Smooth muscle cell of the brain vasculature (primary cell): ENCODE results near the gene MYLK.

Experiments used
- DNase-seq: peaks from one replicate; pipeline ENCODE4 v3.0.0-alpha.2; 2012; ENCODE audit warnings: low read depth, low spot score

MYLK gene

GRCh38 chr3:123700791-123701722 lies 183.1 kb downstream of the MYLK start:
- DNase-seq = no peak

DNA sequence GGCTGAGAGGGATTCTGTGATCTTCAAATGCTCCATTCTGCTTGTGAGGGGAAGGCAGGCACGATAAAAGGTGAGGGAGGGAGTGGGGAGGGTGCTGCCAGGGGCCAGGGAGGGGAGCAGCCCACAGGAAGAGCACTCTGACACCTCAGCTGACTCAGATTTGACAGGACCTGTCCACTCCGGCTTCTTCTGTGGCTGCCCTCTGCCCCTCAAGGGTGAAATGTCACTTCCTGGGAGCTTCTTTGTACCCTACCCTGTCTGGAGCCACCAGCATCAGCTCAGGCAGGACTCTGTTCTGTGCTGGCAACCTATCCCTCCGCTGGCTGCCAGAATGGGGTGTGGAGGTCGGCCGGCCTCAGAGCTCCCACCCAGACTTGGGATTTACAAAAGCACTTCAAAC lies 185.3 kb downstream of the MYLK start:
- no peak for DNase-seq

DNA sequence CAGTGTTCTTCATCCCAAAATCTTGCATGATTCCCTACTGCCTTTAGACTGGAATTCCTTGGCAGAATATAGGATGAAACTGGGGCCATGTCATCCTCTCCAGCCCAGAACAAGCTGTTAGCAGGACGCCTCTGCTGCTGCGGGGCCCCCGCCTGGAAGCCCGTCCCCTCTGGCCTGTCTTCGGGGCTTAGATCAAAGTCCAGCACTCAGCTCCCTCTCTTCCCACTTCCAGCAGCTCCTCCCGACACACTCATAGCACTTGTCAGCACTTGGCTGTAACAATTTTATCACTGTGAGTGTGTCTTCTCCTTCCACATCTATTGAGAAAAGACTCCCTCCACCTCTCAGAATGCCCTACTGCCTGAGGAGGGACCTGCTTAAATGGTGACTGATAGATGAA lies 187.3 kb downstream of the MYLK start:
- DNase-seq = no peak

- no peak for DNase-seq
These were observed 188.1 kb downstream of the MYLK start for GRCh38 chr3:123695731-123696640.

- DNase-seq = no peak
These were observed 189.0 kb downstream of the MYLK start for GRCh38 chr3:123695152-123695551.

DNA sequence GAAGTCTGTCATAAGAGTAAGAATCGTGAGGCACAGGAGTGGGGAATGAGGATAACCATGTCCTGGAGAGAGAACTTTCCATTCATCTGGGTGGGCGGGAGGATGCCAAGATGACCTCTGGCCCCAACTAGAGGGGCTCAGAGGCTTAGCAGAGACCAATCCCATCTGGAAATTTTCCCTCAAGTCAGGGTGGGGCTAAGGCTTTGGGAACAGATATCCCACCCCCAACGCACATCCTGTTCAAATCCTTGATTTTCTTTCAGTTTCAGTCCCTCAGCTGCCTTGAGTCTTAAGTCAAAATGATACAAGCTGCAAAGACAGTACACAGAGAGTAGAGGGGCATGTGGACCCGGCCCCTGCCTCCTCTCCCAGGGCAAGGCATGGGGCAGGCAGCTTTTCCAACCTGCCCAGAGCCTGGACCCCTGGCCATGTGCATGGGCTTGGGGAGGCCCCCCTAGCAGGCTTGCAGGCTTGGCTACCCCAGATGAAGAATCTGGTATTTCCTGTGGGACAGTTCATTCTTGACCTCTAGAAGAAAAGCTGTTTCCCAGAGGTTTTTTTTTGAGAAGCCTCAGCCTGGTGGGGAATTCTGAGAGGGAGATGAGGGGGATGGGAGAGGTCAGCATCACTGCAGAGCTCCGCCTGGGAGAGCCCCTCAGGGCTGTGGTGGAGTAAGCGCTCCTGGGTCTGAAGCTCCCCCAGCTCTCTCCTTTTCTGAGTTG lies 189.6 kb downstream of the MYLK start:
- peak; percentile 24 for DNase-seq

DNA sequence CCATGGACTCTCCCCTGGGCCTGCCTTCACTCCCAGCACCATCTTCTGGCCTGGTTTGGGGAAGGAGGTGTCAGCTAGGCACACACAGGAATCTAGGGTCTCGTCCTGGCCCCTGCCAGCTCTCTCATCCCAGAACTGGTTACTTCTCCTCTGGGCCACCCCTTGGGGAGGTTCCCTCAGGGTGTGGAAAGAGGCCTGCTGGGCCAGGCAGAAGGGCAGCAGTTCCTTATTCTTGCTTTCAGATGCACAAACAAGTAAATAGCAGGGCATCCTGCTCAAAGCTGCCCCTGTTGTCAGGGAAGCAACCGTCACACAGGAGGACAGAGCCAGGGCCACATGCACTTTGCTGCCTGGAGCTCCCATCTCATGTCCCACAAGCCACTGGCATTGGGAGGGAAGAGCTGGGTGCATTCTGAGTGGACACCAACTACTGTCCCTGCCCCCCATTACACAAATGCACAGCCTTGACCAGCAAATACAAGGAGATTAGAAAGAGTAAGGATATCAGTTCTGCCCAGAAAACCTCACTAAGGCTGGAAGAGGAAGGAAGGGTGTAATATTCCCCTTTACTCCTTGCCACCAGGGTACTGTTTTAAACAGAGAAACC lies 190.4 kb downstream of the MYLK start:
- DNase-seq = no peak

- no peak for DNase-seq
These were observed 191.5 kb downstream of the MYLK start for GRCh38 chr3:123692671-123693070.

DNA sequence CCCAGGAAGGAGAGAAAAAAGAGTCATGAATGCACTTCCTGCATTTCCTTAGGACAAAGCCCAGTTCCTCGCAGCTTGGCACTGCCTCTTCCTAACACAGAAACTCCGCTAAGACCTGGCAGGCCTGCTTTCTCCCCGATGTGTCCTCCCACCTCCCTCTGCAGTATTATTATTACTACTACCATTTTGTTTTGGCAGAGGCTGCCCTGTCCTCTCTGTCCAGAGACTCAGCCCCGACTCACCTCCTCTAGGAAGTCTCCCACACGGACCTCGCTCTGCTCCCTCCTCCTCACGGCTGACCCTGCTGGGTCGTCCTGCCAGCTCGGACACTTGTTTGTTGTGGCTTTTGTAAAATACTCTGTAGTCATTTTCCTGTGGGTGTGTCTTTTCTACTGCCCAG lies 192.1 kb downstream of the MYLK start:
- no peak for DNase-seq

DNA sequence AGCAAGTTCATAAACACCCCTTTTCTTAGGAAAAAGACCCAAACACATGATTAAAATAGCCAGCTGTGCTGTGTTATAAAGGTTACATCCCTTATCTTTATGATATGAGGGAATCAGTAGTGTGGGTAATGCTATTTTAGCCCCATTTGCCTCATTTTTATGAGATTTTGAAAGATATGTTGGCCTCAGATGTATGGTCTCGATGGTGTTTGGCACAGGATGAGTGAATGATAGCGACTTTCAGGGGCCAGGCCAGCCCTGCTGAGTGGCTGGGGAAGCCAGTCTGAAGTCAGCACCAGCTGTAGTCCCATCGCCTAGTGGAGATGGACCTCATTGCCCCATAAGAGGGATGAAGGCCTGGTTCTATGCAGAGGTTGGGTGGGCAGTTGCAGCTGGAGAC lies 194.3 kb downstream of the MYLK start:
- no peak for DNase-seq

GRCh38 chr3:123688241-123688747 lies 195.8 kb downstream of the MYLK start:
- DNase-seq = peak; percentile 69

DNA sequence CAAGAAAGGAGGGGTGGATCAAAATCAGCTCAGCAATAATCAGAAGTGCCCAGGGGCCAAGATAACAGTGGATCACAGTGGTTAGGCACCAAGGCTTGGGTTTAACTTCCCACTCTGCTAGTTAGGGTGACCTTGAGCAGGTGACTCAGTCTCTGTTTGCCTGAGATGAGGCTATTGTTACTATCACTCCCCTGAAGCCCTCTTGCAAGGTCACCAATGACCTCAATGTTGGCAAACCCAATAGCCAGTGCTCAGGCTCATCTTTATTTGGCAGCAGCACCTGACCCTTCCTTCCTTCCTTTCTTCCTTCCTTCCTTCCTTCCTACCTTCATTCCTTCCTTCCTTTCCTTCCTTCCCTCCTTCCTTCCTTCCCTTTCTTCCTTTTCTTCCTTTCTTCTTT lies 196.8 kb downstream of the MYLK start:
- no peak for DNase-seq

DNA sequence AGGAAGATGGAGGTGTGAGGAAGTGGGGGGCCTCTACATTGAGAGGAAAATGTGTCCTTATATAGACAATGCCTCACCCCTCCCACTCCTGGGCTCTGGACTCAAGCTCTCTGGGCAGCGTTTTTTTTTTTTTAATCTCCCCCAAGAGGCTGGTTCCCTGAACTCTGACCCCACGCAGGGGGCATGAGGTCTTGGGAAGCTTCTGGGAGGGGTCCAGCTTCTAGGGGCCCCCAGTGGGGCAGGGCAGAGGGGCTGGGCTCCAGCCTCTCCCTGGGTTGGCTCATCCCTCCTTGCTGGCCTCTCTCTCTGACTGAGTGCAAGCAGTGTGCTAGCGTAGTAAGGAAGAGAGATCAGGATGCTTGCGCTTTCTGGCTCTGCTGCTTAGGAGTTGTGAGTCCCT lies 197.9 kb downstream of the MYLK start:
- DNase-seq = peak; percentile 51

DNA sequence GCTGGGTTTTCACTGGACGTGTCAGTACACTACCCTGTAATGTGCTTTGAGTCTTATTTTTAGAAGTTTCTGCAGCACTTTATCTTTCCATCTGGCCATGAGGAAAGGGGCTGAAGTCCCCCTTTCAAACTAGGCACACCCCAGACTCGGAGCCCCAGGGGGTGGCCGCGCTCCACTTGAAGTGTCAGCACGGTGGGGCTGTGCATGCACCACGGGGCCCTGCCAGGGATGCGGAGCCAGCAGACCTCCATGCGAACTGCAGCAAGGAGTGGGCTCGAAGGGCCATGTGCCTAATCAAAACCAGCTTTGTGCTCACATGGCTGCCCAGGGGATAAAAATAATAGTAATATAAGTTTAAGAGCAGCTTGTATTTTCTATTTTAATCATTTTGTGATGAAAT lies 198.4 kb downstream of the MYLK start:
- no peak for DNase-seq

DNA sequence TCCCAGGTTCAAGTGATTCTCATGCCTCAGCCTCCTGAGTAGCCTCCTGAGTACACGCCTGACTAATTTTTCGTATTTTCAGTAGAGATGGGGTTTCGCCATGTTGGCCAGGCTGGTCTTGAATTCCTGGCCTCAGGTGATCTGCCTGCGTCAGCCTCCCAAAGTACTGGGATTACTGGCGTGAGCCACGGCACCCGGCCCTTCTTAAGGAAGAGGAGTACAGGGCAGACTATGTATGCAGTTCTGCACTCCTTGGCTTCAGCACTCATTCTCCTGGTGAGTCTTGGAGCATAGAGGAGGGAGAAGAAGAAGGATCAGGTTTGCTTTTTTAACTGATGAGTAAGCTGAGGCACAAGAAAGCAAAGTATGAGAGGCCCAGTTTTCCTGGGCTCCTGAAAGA lies 199.5 kb downstream of the MYLK start:
- no peak for DNase-seq

DNA sequence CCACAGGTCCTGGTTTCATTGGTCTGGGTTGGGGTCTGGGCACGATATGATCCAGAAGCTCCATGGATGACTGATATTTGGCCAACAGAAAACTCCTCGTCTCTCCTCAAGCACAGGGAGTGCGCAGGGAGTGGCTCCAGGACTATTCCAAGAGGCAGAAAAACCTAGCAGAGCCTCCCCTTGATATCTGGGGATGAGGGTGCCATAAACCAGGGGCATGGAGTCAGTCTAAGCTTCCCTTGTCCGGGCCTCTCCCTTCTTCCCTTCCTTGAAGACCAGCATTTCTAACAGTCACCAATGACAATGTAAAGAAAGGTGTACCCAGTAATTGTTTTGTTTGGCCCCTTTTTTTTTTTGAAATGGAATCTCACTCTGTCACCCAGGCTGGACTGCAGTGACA lies 199.9 kb downstream of the MYLK start:
- DNase-seq = no peak

GRCh38 chr3:123683505-123684154 lies 200.5 kb downstream of the MYLK start:
- DNase-seq = no peak

DNA sequence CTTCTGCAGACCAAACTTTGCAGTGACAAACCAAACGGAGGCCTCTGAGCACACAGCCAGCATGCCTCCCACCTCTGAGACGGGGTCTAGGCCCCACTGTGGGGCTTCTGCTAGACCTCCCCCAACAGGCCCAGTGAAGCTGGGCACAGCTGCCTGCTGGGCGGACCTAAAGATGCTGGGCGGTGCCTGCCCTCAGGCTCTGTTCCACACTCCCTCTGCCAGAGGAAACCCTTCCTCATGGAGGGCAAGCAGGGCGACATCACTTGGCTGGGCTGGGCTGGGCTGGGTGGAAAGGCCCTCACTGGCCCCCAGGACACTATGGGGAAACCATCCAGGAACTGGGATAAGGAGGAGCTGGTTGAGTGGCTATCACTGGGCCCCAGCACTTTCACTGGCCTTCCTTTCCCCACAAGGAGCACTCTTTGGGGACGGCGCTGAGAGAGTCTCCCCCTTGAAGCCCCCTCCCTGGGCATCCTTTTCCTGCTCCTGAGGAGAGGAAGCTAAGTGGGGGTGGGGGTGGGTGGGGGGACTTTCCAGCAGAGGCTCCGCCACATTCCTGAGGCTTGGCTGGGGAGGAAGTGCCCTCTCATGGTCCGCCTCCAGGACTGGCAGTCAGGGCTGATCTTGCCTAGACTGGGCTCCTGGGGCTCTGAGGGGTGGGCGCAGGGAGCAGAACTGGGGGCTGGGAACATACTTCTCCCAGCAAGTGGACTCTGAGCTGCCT lies 201.2 kb downstream of the MYLK start:
- no peak for DNase-seq

DNA sequence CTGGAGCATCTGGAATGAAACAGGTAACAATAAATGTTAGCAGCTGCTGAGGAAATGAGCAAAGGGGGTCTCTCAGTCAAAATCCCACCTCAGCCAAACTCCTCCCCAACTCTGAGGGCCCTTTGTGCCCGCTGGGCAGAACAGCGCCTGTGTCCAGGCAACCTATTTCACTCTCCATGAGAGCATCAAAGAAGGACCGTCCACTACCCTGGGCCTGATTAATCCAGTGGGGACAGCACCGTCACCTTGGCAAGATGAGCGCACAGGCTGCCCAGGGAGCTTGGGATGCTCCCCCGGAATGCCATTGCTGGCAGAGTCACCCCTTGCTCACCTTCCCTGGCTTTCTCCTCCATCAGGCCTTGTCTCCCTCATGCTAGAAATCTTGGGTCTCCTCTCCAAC lies 201.8 kb downstream of the MYLK start:
- DNase-seq = no peak
